GM18873 (cell line): ENCODE measurements around the gene RNF213.
"Not testable (repeated sequence)": the region's sequence is repeated elsewhere in the genome, so short reads cannot be mapped to it uniquely, and the experiment has no call there.

Experiments used
- ATAC-seq: cut with Tn5 transposase; IDR thresholded peaks from one replicate; pipeline ENCODE4 v1.9.1; 2021; ENCODE audit warnings: mild to moderate bottlenecking, moderate library complexity, moderate number of reproducible peaks; ENCODE audit not compliant: unreplicated experiment, low FRiP score

Gene RNF213

GRCh38 chr17:80384078-80384960 lies 123.7 kb downstream of the RNF213 start:
- no peak for ATAC-seq

GRCh38 chr17:80385046-80385445 lies 124.4 kb downstream of the RNF213 start:
- no peak for ATAC-seq

- no peak for ATAC-seq
Measured at GRCh38 chr17:80386341-80386740, 125.7 kb downstream of the RNF213 start.

GRCh38 chr17:80387071-80387470 lies 126.4 kb downstream of the RNF213 start:
- ATAC-seq = no peak

GRCh38 chr17:80388175-80388574 lies 127.5 kb downstream of the RNF213 start:
- no peak for ATAC-seq

- no peak for ATAC-seq
Measured at GRCh38 chr17:80388601-80389000, 127.9 kb downstream of the RNF213 start.

GRCh38 chr17:80389011-80389995 lies 128.7 kb downstream of the RNF213 start:
- ATAC-seq = no peak

- no peak for ATAC-seq
Measured at GRCh38 chr17:80393241-80393890, 132.7 kb downstream of the RNF213 start.

GRCh38 chr17:80393961-80394360 lies 133.3 kb downstream of the RNF213 start:
- ATAC-seq = no peak

- no peak for ATAC-seq
Measured at GRCh38 chr17:80394629-80395216, 134.1 kb downstream of the RNF213 start.

- no peak for ATAC-seq
Measured at GRCh38 chr17:80395402-80396151, 134.9 kb downstream of the RNF213 start.

- ATAC-seq = no peak
Measured at GRCh38 chr17:80396157-80397033, 135.7 kb downstream of the RNF213 start.

- ATAC-seq = no peak
Measured at GRCh38 chr17:80397034-80397387, 136.4 kb downstream of the RNF213 start.

GRCh38 chr17:80397686-80398085 lies 137.0 kb downstream of the RNF213 start:
- no peak for ATAC-seq

GRCh38 chr17:80401086-80401485 lies 140.4 kb downstream of the RNF213 start:
- not testable (repeated sequence) for ATAC-seq

GRCh38 chr17:80402102-80402501 lies 141.4 kb downstream of the RNF213 start:
- not testable (repeated sequence) for ATAC-seq

- no peak for ATAC-seq
Measured at GRCh38 chr17:80402959-80403358, 142.3 kb downstream of the RNF213 start.

GRCh38 chr17:80406146-80406545 lies 145.5 kb downstream of the RNF213 start:
- ATAC-seq = no peak

- not testable (repeated sequence) for ATAC-seq
Measured at GRCh38 chr17:80407917-80408316, 147.3 kb downstream of the RNF213 start.
